IPS DF 19.7 (cell line): ENCODE data around the gene ZNF496.
"Not testable (repeated sequence)": the region's sequence is repeated elsewhere in the genome, so short reads cannot be mapped to it uniquely, and the experiment has no call there.

Experiments used
- DNase-seq: peaks from one replicate; pipeline ENCODE4 v3.0.0-alpha.2; 2013; ENCODE audit warnings: low read depth, low spot score

Gene ZNF496

GRCh38 chr1:247331525-247332214, at the start of gene ZNF496:
Gene ZNF496 (minus strand): TSS chr1:247331867. CDS start chr1:247329578, 2,289 bp downstream.
- peak; percentile 71 for DNase-seq

- no peak for DNase-seq
Observed at GRCh38 chr1:247378334-247379073, 46.8 kb upstream of the ZNF496 start.

GRCh38 chr1:247377656-247378055, 46.0 kb upstream of the ZNF496 start:
- not testable (repeated sequence) for DNase-seq

- DNase-seq, result peak; percentile 96
Observed at GRCh38 chr1:247376659-247377058, 45.0 kb upstream of the ZNF496 start.

- no peak for DNase-seq
Observed at GRCh38 chr1:247375747-247376146, 44.1 kb upstream of the ZNF496 start.

- not testable (repeated sequence) for DNase-seq
Observed at GRCh38 chr1:247374651-247375334, 43.1 kb upstream of the ZNF496 start.

GRCh38 chr1:247373721-247374141, 42.1 kb upstream of the ZNF496 start:
- no peak for DNase-seq

GRCh38 chr1:247371801-247372259, 40.2 kb upstream of the ZNF496 start:
- DNase-seq, result no peak

GRCh38 chr1:247370786-247371732, 39.4 kb upstream of the ZNF496 start:
- no peak for DNase-seq

- no peak for DNase-seq
Observed at GRCh38 chr1:247368490-247369145, 37.0 kb upstream of the ZNF496 start.

- no peak for DNase-seq
Observed at GRCh38 chr1:247367786-247368422, 36.2 kb upstream of the ZNF496 start.

DNA sequence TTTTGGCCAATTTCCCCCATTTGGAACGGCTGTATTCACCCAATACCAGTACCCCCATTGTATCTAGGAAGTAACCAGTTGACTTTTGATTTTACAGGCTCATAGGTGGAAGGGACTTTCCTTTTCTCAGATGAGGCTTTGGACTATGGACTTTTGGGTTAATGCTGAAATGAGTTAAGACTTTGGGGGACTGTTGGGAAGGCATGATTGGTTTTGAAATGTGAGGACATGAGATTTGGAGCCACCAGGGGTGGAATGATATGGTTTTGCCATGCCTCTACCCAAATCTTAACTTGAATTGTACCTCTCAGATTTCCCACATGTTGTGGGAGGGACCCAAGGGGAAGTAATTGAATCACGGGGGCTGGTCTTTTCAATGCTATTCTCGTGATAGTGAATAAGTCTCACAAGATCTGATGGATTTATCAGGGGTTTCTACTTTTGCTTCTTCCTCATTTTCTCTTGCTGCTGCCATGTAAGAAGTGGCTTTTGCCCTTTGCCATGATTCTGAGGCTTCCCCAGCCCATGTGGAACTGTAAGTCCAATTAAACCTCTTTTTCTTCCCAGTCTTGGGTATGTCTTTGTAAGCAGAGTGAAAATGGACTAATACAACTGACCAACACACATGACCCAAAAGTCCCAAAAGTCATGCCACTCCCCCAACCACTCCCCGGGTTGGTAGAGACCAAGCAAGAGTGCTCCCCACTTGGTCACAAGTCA, 35.4 kb upstream of the ZNF496 start:
- DNase-seq, result no peak

- not testable (repeated sequence) for DNase-seq
Observed at GRCh38 chr1:247366345-247366744, 34.7 kb upstream of the ZNF496 start.

GRCh38 chr1:247365023-247365422, 33.4 kb upstream of the ZNF496 start:
- no peak for DNase-seq

GRCh38 chr1:247363000-247363399, 31.3 kb upstream of the ZNF496 start:
- not testable (repeated sequence) for DNase-seq

DNA sequence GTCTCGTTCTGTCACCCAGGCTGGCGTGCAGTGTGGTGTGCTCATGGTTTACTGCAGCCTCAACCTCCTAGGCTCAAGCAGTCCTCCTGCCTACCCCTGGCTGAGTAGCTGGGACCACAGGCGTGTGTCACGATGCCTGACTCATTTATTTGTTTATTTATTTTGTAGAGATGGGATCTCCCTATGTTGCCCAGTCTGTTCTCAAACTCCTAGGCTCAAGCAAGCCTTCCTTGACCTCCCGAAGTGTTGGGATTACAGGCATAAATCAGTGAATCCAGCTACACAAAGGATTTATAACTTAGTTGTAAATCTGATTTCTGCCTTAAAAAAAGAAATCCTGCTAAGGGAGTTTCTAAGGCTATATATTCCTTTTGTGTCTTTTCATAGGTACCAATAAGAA, 30.5 kb upstream of the ZNF496 start:
- no peak for DNase-seq

DNA sequence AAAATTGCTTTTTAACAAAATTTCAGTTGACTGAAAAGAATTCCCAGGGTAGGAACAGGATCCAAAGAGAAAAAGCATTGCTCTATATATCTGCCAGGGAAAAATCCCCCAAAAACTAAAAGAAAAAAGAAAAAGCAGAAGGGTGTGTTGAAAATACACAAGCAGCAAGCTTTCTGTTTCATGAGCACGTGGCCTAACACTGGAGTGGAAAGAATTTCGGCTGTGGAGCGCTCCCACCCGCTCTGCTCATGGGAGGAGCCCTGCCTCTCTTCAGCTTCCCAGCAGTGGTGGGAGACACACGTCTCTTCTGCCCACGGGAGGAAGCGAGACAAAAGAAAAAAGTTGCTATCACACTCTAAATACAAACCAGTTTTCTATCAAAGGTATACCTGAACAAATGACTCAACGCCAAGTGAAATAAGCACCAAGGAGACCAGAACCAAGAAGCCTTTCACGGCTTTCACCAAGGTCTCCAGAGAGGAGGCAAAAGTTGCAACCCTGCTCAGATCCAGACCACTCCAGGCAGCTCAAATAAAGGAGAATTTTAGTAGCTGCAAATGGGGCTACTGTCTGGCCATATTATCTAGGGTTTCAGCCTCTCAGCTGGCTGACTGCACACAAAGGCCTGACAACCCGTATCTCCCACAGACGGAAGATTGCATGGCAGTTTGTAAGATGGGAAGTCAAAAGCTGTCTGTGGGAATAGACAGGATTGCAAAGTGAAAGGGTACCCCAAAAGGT, 29.5 kb upstream of the ZNF496 start:
- no peak for DNase-seq

DNA sequence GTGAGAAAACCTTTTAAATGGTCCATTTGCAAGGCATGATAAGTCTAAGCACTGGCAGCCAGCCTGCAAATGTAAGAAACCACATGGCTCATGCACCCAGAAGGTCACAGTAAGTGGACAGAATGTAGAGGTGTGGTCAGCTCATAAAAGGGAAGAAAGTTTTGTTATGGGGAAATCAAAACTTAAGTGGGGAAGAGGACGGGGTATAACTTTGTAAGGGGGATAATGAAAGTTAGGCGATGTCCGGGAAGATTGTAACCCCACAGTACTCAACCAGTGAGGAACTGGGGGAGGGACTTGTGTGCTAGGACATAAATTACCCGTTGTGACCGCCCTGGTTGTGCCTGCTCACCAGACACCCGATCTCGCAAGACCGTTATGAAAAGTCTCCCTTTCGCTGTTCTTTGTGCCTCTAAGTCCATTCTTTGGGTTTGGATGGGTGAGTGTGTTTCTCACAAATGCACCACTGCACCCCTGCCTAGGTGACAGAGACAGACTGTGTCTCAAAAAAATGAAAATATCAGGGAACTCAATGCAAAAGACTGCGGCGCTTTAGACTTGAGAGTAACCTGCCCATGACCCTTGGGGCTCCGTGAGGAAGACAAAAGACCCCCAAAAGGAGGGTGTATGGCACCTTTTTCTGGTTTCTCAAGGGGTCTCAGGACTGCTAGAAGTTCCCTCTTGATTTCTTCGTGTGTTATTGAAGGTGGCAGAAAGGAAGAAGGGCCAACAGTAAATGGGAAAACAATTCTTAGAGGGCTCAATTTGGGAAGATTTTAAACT, 28.6 kb upstream of the ZNF496 start:
- no peak for DNase-seq
